HAP-1 (cell line): ENCODE results near the gene MAP3K20.
"Not testable (repeated sequence)": the region's sequence is repeated elsewhere in the genome, so short reads cannot be mapped to it uniquely, and the experiment has no call there.

ENCODE experiments used
- DNase-seq, 2 experiments: peaks; one replicate each; pipeline ENCODE4 v3.0.0-alpha.2; 2016 to 2020; ENCODE audit warnings: low spot score in 2 of 2
- H3K27me3 ChIP-seq: fragments of 250-450 bp; sonication (Bioruptor Pico); 2 replicates; pipeline ENCODE4 v1.5.1; 2020; ENCODE audit warnings: low read depth, mild to moderate bottlenecking, moderate library complexity
- H3K36me3 ChIP-seq: fragments of 250-450 bp; sonication (Bioruptor Pico); replicated peaks from 2 replicates; pipeline ENCODE4 v1.5.1; 2020; ENCODE audit warnings: mild to moderate bottlenecking
- H3K4me1 ChIP-seq: fragments of 250-450 bp; sonication (Bioruptor Pico); 2 replicates; pipeline ENCODE4 v1.5.1; 2020; ENCODE audit warnings: mild to moderate bottlenecking
- H3K4me3 ChIP-seq: fragments of 250-450 bp; sonication (Bioruptor Pico); 2 replicates; pipeline ENCODE4 v1.5.1; 2020; ENCODE audit warnings: mild to moderate bottlenecking, moderate library complexity
- H3K9me3 ChIP-seq: fragments of 250-450 bp; sonication (Bioruptor Pico); 2 replicates; pipeline ENCODE4 v1.5.1; 2020; ENCODE audit warnings: mild to moderate bottlenecking, moderate library complexity
- in situ Hi-C: fragments of 300-500 bp; cut with MboI; formaldehyde crosslinking; loops from 3 replicates; pipeline ENCODE4 v1.14.3; 2020; ENCODE audit warnings: low sequenced_read_pairs, inconsistent platforms, mixed read lengths

Gene MAP3K20

GRCh38 chr2:173075781-173076580 is at the start of gene MAP3K20:
Gene MAP3K20, plus strand, starts transcription at chr2:173075846. Its CDS starts 15,186 bp downstream, at chr2:173091032.
- Histone ChIP-seq H3K9me3 (no peaks in the 10 kb centered on the region), H3K36me3 (no peaks in the 10 kb centered on the region), H3K4me1 (peaks cover 24% of the 10 kb centered on the region), H3K4me3 (peak within 1 kb of the TSS; percentile 50), H3K27me3 (no peaks in the 10 kb centered on the region)
- in situ Hi-C loops: no loop called here
- DNase-seq: peak; percentile 42 to 73

- in situ Hi-C loops: loop anchor here (5.0 to 25.0 kb wide), 2 partner anchors 186 to 336 kb away; partner anchors contain the start of gene CDCA7
- no peaks in the 10 kb centered on the region for H3K36me3 ChIP-seq
- no peaks in the 10 kb centered on the region for H3K27me3 ChIP-seq
- no peaks in the 10 kb centered on the region for H3K9me3 ChIP-seq
- DNase-seq: no peak
- no peak overlapping the region for H3K4me3 ChIP-seq
- no peaks in the 10 kb centered on the region; the same call in 1 of the 2 replicates for H3K4me1 ChIP-seq
Observed at GRCh38 chr2:173026479-173026878, 49.2 kb upstream of the MAP3K20 start.

DNA sequence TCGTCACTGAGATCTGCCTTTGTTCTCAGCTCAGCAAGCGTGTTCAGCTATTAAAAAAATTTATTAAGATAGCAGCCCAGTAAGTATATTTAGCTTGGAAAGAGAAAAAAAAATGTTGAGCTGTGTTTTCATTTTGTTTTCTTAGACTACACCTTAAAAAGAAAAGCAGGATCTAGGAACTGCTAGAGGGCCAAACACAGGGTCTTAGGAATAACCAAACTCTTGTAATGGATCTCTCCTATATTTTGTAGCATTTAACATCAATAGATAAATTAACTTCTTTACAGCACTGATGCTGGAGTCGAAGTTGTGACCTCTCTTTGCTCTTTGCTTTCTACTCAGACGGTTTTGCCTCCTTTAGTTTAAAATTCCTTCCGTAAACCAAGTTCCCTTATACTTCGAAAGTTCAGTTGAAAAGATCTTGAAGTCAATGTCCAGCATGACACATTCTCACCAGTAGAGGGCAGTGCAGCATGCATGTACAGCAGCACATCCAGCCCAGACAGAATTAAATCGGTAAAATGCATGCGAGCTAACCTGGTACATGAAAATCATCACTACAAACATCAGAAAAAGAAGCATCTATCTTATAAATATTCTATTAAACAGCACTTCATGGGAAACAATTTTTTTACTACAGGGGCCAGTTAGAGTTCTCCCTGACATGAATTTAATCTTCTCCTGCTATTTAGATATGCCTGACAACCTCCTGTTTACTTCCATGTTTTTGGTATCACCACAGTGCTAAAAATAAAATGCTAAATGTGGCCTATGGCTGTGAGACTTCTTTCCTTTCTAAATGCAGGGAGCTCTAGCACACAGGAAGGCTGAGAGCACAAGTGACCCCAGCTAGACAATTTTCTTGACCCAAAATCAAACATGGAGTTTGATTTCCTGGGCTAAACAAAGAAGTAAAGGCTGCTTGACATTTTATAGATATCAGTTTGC is 48.2 kb upstream of the MAP3K20 start:
- Histone ChIP-seq H3K4me3 (no peak overlapping the region), H3K27me3 (no peaks in the 10 kb centered on the region), H3K4me1 (no peaks in the 10 kb centered on the region; the same call in 1 of the 2 replicates), H3K36me3 (no peaks in the 10 kb centered on the region), H3K9me3 (no peaks in the 10 kb centered on the region)
- peak; percentile 66 to 91 for DNase-seq
- in situ Hi-C loops: loop anchor here (5.0 to 25.0 kb wide), 2 partner anchors 185 to 335 kb away; partner anchors contain the start of gene CDCA7

DNA sequence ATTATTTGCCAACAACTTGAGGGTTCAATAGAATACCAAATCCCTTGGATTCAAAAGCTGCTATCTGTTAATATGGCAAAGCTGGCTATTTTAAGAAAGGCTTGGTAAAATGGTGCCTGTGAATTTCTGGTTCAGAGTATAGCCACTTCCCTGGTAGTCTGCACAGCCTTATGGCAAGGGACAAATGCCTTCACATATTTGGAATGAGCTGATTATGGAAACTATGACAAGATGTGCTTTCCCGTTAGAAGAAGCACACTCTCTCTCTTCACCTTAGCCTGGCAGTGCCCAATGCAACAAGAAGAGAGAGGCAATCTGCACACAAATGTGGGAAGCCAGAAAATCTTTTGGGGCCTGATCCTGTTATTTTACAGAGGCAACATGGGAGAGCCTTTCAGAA is 47.5 kb upstream of the MAP3K20 start:
- Histone ChIP-seq H3K4me1 (no peaks in the 10 kb centered on the region; the same call in 1 of the 2 replicates), H3K4me3 (no peak overlapping the region), H3K9me3 (no peaks in the 10 kb centered on the region), H3K27me3 (no peaks in the 10 kb centered on the region), H3K36me3 (no peaks in the 10 kb centered on the region)
- in situ Hi-C loops: loop anchor here (5.0 to 25.0 kb wide), 2 partner anchors 184 to 334 kb away; partner anchors contain the start of gene CDCA7
- DNase-seq: no peak

DNA sequence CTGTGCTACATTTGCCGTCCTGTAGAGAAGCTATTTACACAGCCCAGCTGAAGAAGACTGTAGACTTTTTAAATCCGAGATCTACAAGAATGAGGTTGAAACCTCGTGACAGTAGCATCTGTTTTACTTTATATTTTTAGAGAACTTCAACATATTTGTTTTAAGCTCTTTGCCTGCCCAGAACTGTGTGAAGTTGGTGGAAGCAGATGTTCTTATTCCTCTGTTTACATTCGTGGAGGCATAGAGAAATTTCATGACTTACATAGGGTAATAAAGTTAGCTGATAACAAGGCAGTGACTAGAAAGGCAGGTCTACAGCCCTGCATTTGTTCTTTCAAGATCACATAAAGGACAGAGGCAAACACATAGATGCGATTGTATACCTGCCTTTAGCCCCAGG is 47.0 kb upstream of the MAP3K20 start:
- Histone ChIP-seq H3K4me3 (no peak overlapping the region), H3K4me1 (no peaks in the 10 kb centered on the region; the same call in 1 of the 2 replicates), H3K36me3 (no peaks in the 10 kb centered on the region), H3K9me3 (no peaks in the 10 kb centered on the region), H3K27me3 (no peaks in the 10 kb centered on the region)
- no peak for DNase-seq
- in situ Hi-C loops: loop anchor here (5.0 to 25.0 kb wide), 2 partner anchors 184 to 334 kb away; partner anchors contain the start of gene CDCA7

DNA sequence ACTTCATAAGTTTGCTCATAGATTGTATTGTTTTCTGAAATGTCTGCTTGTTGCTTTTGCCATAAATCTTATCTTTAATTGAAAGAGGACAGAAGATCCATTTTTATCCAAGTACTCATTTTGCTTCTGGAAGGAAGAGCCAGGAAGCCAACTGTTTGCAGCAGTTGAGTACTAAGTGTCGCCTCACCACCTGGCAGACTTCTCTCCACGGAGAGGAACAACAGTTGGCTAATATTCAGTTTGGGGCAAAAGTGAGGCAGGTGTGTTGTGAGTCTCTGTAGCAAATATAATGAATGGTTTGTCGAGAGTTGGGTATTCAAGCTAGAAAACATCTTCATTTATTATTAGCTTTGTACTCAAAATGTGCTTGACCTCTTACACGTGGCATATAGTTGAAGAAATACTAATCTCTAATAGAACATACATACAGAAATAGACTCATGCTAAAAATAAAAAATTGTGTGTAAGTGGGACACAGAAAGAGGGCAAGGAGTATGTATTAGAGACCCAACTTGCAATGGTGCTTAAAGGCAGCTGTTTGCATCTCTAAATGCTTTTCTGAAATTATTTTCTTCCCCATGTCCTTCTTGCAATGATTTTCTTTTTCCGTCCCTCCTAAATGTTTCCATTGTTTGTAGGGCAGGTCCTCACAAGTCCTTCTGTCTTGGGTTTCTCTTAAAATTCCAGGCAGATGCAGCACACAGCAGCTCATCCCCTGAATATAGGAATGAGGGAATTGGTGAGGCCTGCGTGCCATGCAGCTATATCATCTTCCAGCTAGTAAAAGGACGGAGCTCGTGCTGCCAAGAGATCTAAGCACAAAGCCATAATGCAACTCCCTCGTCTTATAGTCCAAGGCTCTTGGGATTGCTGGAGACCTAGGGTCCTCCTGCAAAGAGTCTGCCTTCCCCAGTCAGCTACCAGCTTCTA is 44.8 kb upstream of the MAP3K20 start:
- H3K4me1 ChIP-seq: no peaks in the 10 kb centered on the region; the same call in 1 of the 2 replicates
- H3K9me3 ChIP-seq: no peaks in the 10 kb centered on the region
- H3K4me3 ChIP-seq: no peak overlapping the region
- no peaks in the 10 kb centered on the region for H3K27me3 ChIP-seq
- no peak for DNase-seq
- in situ Hi-C loops: loop anchor here (25.0 kb wide), 1 partner anchor 331 kb away; the partner anchor contains the start of gene CDCA7
- H3K36me3 ChIP-seq: no peaks in the 10 kb centered on the region

DNA sequence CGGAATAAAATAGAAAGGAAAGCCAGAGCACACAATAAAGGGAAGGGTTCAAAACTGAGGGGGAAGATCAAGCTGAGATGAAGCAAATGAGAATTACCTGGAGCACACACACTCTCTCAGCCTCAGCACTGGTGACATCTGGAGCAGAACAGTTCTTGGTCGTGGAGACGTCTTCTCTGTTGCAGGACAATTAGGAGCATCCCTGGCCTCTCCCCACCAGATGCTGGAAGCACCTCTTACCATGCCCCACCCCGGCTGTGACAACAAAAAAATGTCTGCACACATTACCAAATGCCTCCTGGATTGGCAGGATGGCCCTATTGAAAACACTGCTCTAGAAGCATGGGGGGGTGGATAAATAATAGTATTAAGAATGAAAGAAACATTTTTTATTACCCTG is 43.6 kb upstream of the MAP3K20 start:
- H3K36me3 ChIP-seq: no peaks in the 10 kb centered on the region
- peaks cover 5% of the 10 kb centered on the region for H3K4me1 ChIP-seq
- no peak for DNase-seq
- in situ Hi-C loops: loop anchor here (25.0 kb wide), 1 partner anchor 330 kb away; the partner anchor contains the start of gene CDCA7
- H3K27me3 ChIP-seq: no peaks in the 10 kb centered on the region
- H3K9me3 ChIP-seq: no peaks in the 10 kb centered on the region
- no peak overlapping the region for H3K4me3 ChIP-seq

- Histone ChIP-seq H3K4me3 (no peak overlapping the region), H3K4me1 (peaks cover 7% of the 10 kb centered on the region), H3K27me3 (no peaks in the 10 kb centered on the region), H3K36me3 (no peaks in the 10 kb centered on the region), H3K9me3 (no peaks in the 10 kb centered on the region)
- DNase-seq: no peak
- in situ Hi-C loops: loop anchor here (25.0 kb wide), 1 partner anchor 329 kb away; the partner anchor contains the start of gene CDCA7
Observed at GRCh38 chr2:173033084-173033483, 42.6 kb upstream of the MAP3K20 start.

- peaks cover 7% of the 10 kb centered on the region for H3K4me1 ChIP-seq
- in situ Hi-C loops: loop anchor here (25.0 kb wide), 1 partner anchor 328 kb away; the partner anchor contains the start of gene CDCA7
- H3K27me3 ChIP-seq: no peaks in the 10 kb centered on the region
- no peaks in the 10 kb centered on the region for H3K9me3 ChIP-seq
- no peak overlapping the region for H3K4me3 ChIP-seq
- DNase-seq: no peak
- H3K36me3 ChIP-seq: no peaks in the 10 kb centered on the region
Observed at GRCh38 chr2:173034143-173034542, 41.5 kb upstream of the MAP3K20 start.

DNA sequence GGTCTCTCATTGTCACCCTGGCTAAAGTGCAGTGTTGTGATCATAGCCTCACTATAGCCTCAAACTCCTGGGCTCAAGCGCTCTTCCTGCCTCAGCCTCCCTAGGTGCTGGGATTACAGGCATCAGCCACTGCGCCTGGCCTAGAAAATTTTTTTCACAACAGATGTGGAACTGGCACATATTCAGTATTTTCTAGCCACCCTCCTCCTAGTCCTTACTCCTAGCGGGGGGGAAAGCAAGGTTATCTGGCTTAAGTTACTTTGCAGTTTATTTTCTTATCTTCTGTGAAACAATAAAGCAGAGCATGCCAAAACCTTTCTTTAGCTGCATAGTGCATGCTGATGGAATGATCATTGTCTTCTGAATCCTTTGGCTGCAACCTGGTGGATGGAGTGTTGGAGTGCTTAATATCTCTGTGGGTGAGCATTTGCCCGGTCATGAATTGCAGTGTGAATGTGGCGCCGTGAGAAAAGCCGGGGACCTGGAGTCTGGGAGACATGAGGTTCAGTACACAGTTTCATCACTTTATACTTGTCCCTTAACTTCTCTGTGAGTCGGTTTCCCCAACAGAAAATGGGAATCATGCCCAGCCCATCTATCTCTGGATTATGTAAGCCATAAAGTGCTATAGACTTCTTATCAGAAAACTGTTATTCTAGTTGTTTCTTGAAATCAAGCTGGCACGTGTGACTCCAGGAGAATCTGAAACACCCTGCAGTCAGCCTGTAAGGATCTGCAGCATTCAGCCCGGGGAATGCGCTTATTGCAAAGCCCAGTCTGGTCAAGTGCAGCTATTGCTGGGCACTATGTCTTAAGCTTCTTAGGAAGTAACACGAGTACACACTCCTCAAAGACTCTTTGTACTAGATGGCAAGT is 38.2 kb upstream of the MAP3K20 start:
- Histone ChIP-seq H3K27me3 (no peaks in the 10 kb centered on the region), H3K36me3 (no peaks in the 10 kb centered on the region), H3K9me3 (no peaks in the 10 kb centered on the region), H3K4me3 (no peak overlapping the region), H3K4me1 (peaks cover 18% of the 10 kb centered on the region)
- in situ Hi-C loops: loop anchor here (25.0 kb wide), 1 partner anchor 325 kb away; the partner anchor contains the start of gene CDCA7
- DNase-seq: no peak

- in situ Hi-C loops: loop anchor here (25.0 kb wide), 1 partner anchor 324 kb away; the partner anchor contains the start of gene CDCA7
- H3K4me1 ChIP-seq: peaks cover 18% of the 10 kb centered on the region
- H3K4me3 ChIP-seq, H3K36me3 ChIP-seq, H3K9me3 ChIP-seq, DNase-seq, H3K27me3 ChIP-seq: not testable (repeated sequence)
Observed at GRCh38 chr2:173038257-173038656, 37.4 kb upstream of the MAP3K20 start.

DNA sequence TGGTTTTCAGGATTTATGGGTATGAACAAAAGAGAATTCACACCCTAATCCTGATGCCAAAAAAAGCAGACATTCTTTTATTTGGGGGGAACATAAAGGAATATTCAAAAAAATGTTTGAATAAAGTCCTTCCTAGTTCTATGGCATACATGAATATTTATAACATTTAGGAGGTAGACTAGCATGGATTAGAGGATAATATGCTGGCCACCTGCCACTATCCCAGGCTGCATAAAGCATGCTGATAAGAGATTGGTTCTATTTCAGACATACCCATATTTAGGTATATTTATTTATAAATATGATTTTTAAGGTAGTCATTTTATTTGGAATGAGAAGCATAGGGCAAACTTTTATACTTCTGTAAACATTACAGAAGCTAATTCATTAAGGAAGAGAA is 34.9 kb upstream of the MAP3K20 start:
- Histone ChIP-seq H3K4me1 (peaks cover 18% of the 10 kb centered on the region), H3K9me3 (no peaks in the 10 kb centered on the region), H3K36me3 (no peaks in the 10 kb centered on the region), H3K27me3 (no peaks in the 10 kb centered on the region), H3K4me3 (no peak overlapping the region)
- in situ Hi-C loops: loop anchor here (25.0 kb wide), 1 partner anchor 322 kb away; the partner anchor contains the start of gene CDCA7
- peak; percentile 58 to 60 for DNase-seq
